Measurements from ENCODE around the gene STK32A. TPM values are rescaled to one million over a fixed set of nuclear protein-coding genes. Genes with fewer than 3 reads are reported as not detected.

STK32A gene
- total RNA-seq, 1 donor from 2014 or later = 10.2 TPM

- no peak overlapping the region for H3K27ac ChIP-seq
- DNase-seq = no peak
- intact Hi-C loops (cut with DNase I) = no loop called here
These were observed 159.2 kb downstream of the STK32A start for GRCh38 chr5:147393874-147394672.

GRCh38 chr5:147396070-147396823 lies 161.4 kb downstream of the STK32A start:
- peak; percentile 75 for DNase-seq
- no peaks in the 10 kb centered on the region for H3K27me3 ChIP-seq
- no peaks in the 10 kb centered on the region for H3K9me3 ChIP-seq
- H3K4me3 ChIP-seq = no peak overlapping the region
- H3K27ac ChIP-seq = no peak overlapping the region
- H3K36me3 ChIP-seq = peaks cover 39% of the 10 kb centered on the region
- intact Hi-C loops (cut with DNase I) = no loop called here
- peaks cover 4% of the 10 kb centered on the region for H3K4me1 ChIP-seq
- TF ChIP-seq CTCF (IDR thresholded peaks at IDR 0.05) = no peak
- ATAC-seq = peak; percentile 89

More at GRCh38 chr5:147393874-147394672, 159.2 kb downstream of the STK32A start:
- Histone ChIP-seq H3K4me1 (peaks cover 4% of the 10 kb centered on the region), H3K36me3 (peaks cover 28% of the 10 kb centered on the region), H3K27me3 (no peaks in the 10 kb centered on the region), H3K9me3 (no peaks in the 10 kb centered on the region), H3K4me3 (no peak overlapping the region)
- peak; percentile 6 for TF ChIP-seq CTCF (IDR thresholded peaks at IDR 0.05)
- no peak for ATAC-seq

GRCh38 chr5:147397616-147398015 lies 162.8 kb downstream of the STK32A start:
- no peak overlapping the region for H3K27ac ChIP-seq
- peaks cover 41% of the 10 kb centered on the region for H3K36me3 ChIP-seq
- no peaks in the 10 kb centered on the region for H3K27me3 ChIP-seq
- no peak for ATAC-seq
- no peak for TF ChIP-seq CTCF (IDR thresholded peaks at IDR 0.05)
- peaks cover 4% of the 10 kb centered on the region for H3K4me1 ChIP-seq
- intact Hi-C loops (cut with DNase I) = no loop called here
- no peaks in the 10 kb centered on the region for H3K9me3 ChIP-seq
- DNase-seq = no peak
- no peak overlapping the region for H3K4me3 ChIP-seq

- Histone ChIP-seq H3K36me3 (peaks cover 38% of the 10 kb centered on the region), H3K27me3 (no peaks in the 10 kb centered on the region), H3K4me1 (peaks cover 16% of the 10 kb centered on the region), H3K27ac (no peak overlapping the region), H3K9me3 (no peaks in the 10 kb centered on the region), H3K4me3 (no peak overlapping the region)
- no peak for TF ChIP-seq CTCF (IDR thresholded peaks at IDR 0.05)
- no peak for ATAC-seq
- intact Hi-C loops (cut with DNase I) = no loop called here
- DNase-seq = no peak
These were observed 164.0 kb downstream of the STK32A start for GRCh38 chr5:147398860-147399259.

- no peak for DNase-seq
- H3K9me3 ChIP-seq = no peaks in the 10 kb centered on the region
- no peak overlapping the region for H3K27ac ChIP-seq
- intact Hi-C loops (cut with DNase I) = no loop called here
- no peak for ATAC-seq
- peaks cover 27% of the 10 kb centered on the region for H3K4me1 ChIP-seq
- H3K4me3 ChIP-seq = no peak overlapping the region
- no peaks in the 10 kb centered on the region for H3K27me3 ChIP-seq
- no peak for TF ChIP-seq CTCF (IDR thresholded peaks at IDR 0.05)
- H3K36me3 ChIP-seq = peaks cover 29% of the 10 kb centered on the region
These were observed 165.4 kb downstream of the STK32A start for GRCh38 chr5:147400126-147400809.
